Cardiac muscle cell (in vitro differentiated cells and primary cell): Measurements from ENCODE around the gene ZNF480. TPM values are rescaled to one million over a fixed set of nuclear protein-coding genes. Genes with fewer than 3 reads are reported as not detected.
A peak's percentile ranks its signal among the peaks of the same experiment; 100 is the strongest.

Source experiments
- DNase-seq, 2 donors: peaks; one replicate each; pipeline versions ENCODE4 v3.0.0 to v3.0.0-alpha.2; 2010 to 2017; ENCODE audit warnings: low read depth in 1 of 2, low spot score in 1 of 2
- H3K27ac ChIP-seq: fragments of 200-600 bp; sonication (generic); 2 replicates; pipeline ENCODE4 v1.5.1; 2016
- H3K27me3 ChIP-seq: fragments of 200-600 bp; sonication (generic); 2 replicates; pipeline ENCODE4 v1.6.0; 2016; ENCODE audit warnings: control low read depth
- H3K36me3 ChIP-seq: fragments of 200-600 bp; sonication (generic); 2 replicates; pipeline ENCODE4 v1.5.1; 2016; ENCODE audit warnings: control low read depth
- H3K4me1 ChIP-seq: fragments of 200-600 bp; sonication (generic); 2 replicates; pipeline ENCODE4 v1.8.1; 2017; ENCODE audit warnings: low read depth, mild to moderate bottlenecking, mixed run types
- H3K4me3 ChIP-seq: fragments of 200-600 bp; sonication (generic); 2 replicates; pipeline ENCODE4 v1.5.1; 2016; ENCODE audit warnings: mild to moderate bottlenecking
- H3K9me3 ChIP-seq: fragments of 200-600 bp; sonication (generic); 2 replicates; pipeline ENCODE4 v1.5.1; 2017; ENCODE audit warnings: low read depth, mild to moderate bottlenecking, control low read depth
- polyA plus RNA-seq: library from polyadenylated mRNA; unstranded; fragments of >200 nt; fragmentation: Nextera tagmentation; extraction: Ambion mirVana; gene quantifications from 2 replicates; pipeline ENCODE4 v1.2.1, GENCODE V29; 2016
- total RNA-seq: library from RNA; depleted of rRNA; stranded (reverse); fragments of >200 nt; gene quantifications from 2 replicates; pipeline ENCODE4 v1.2.3, GENCODE V29; 2016
- TF ChIP-seq, protein P1 (sequence below): IDR thresholded peaks from 2 replicates; pipeline ENCODE4 v1.5.1; 2012; ENCODE audit warnings: low read depth, mild to moderate bottlenecking, low read length

ZNF480 gene
- total and polyA plus RNA-seq, 2 experiments from 2014 or later: 13.6 to 20.6 TPM

- Histone ChIP-seq H3K27ac (peak overlapping the region; percentile 97), H3K4me1 (peaks cover 2% of the 10 kb centered on the region), H3K36me3 (no peaks in the 10 kb centered on the region), H3K9me3 (no peaks in the 10 kb centered on the region), H3K4me3 (peak overlapping the region; percentile 95), H3K27me3 (no peaks in the 10 kb centered on the region)
- TF ChIP-seq, protein P1, sequence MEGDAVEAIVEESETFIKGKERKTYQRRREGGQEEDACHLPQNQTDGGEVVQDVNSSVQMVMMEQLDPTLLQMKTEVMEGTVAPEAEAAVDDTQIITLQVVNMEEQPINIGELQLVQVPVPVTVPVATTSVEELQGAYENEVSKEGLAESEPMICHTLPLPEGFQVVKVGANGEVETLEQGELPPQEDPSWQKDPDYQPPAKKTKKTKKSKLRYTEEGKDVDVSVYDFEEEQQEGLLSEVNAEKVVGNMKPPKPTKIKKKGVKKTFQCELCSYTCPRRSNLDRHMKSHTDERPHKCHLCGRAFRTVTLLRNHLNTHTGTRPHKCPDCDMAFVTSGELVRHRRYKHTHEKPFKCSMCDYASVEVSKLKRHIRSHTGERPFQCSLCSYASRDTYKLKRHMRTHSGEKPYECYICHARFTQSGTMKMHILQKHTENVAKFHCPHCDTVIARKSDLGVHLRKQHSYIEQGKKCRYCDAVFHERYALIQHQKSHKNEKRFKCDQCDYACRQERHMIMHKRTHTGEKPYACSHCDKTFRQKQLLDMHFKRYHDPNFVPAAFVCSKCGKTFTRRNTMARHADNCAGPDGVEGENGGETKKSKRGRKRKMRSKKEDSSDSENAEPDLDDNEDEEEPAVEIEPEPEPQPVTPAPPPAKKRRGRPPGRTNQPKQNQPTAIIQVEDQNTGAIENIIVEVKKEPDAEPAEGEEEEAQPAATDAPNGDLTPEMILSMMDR: no peak
- no peak for DNase-seq
Measured at GRCh38 chr19:52270266-52270885, 26.6 kb upstream of the ZNF480 start.

DNA sequence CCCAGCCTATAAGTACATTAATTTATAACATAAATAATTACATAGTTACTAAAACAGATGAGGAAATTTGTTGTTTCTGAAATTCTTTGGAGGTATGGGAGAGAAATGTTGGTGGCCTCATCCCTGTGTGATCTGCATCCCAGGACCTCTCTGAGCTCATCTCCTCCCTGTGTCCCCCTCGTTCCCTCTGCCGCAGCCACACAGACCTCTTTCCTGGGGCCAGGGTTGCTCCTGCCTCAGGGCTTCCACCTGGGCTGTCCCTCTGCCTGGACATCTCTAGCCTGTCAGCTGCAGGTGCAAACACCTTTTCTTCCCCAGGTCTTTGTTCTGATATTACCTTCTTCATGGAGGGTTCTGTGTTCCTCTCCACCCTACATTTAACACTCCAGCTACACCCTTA, 23.7 kb upstream of the ZNF480 start:
- H3K36me3 ChIP-seq: no peaks in the 10 kb centered on the region
- no peaks in the 10 kb centered on the region for H3K9me3 ChIP-seq
- TF ChIP-seq, protein P1: no peak
- no peak overlapping the region for H3K27ac ChIP-seq
- no peak overlapping the region for H3K4me3 ChIP-seq
- no peaks in the 10 kb centered on the region for H3K27me3 ChIP-seq
- peaks cover 2% of the 10 kb centered on the region for H3K4me1 ChIP-seq
- DNase-seq: no peak

DNA sequence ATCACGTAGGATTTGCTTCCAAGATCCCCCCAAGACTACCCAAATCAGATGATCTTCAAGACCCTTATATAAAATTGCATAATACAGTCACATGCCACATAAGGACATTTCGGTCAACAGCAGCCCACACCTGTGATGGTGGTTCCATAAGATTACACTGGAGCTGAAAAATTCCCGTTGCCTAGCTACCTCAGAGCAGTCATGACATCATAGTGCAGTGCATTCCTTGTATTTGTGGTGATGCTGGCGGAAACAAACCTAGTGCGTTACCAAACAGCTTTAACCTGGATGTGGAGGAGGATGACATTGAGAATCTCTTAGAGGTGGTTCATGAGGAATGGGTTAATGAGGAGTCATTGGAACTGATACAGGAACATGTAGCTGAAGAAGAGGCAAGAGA, 22.8 kb upstream of the ZNF480 start:
- no peak for DNase-seq
- no peaks in the 10 kb centered on the region for H3K27me3 ChIP-seq
- no peak overlapping the region for H3K27ac ChIP-seq
- TF ChIP-seq, protein P1: no peak
- no peaks in the 10 kb centered on the region for H3K9me3 ChIP-seq
- no peaks in the 10 kb centered on the region for H3K36me3 ChIP-seq
- no peak overlapping the region for H3K4me3 ChIP-seq
- peaks cover 2% of the 10 kb centered on the region for H3K4me1 ChIP-seq

DNA sequence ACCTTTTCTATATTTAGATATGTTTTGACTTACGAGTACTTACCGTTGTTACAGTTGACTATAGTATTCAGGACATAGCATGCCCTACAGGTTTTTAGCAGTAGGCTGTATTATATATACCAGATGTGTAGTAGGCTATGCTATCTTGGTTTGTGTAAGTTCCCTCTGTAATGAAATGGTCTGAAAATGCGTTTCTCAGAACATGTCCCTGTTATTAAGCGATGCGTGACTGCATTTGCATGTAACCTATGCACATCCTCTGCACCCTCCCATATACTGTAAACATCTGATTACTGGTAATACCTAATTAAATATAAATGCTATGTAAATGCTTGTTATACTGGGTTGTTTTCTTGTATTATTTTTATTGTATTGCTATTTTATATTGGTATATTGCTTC, 21.0 kb upstream of the ZNF480 start:
- H3K4me3 ChIP-seq: no peak overlapping the region
- H3K27me3 ChIP-seq: no peaks in the 10 kb centered on the region
- no peaks in the 10 kb centered on the region for H3K4me1 ChIP-seq
- H3K27ac ChIP-seq: no peak overlapping the region
- no peaks in the 10 kb centered on the region for H3K9me3 ChIP-seq
- TF ChIP-seq, protein P1: no peak
- DNase-seq: no peak
- no peaks in the 10 kb centered on the region for H3K36me3 ChIP-seq

DNA sequence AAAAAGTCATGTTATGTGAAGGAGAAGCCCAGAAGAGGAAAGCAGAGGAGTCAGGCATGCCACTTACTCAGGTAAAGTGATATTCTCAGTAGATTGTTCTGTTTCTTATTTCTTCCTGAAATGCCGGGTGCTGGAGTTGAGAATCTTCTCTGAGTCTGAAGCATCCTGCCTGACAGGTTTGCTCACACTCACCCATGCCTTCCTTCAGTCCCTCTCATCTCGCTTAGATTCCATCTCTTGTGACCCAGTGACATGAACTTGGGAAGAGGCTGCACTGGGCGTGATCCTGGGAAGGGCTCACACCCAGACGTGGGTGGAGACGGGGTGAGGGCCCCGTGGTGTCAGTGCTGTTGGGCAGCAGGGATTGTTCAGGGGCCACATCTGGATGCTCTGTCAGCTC, 19.5 kb upstream of the ZNF480 start:
- no peak for DNase-seq
- Histone ChIP-seq H3K27me3 (no peaks in the 10 kb centered on the region), H3K27ac (no peak overlapping the region), H3K4me3 (no peak overlapping the region), H3K4me1 (no peaks in the 10 kb centered on the region), H3K9me3 (no peaks in the 10 kb centered on the region), H3K36me3 (no peaks in the 10 kb centered on the region)
- TF ChIP-seq, protein P1: no peak
